K562 (cell line): Measurements from ENCODE around the gene TMEM106B.

Experiments
- MYC ChIP-seq, 2 experiments: fragments of 250-450 bp in 1 of 2; sonication (Bioruptor Pico) in 1 of 2; IDR thresholded peaks; 2 replicates each; pipeline versions ENCODE4 v1.5.1 to v1.6.1; 2012 to 2021; ENCODE audit warnings: low read depth in 2 of 2, borderline replicate concordance in 1 of 2, improper control_type of control experiment in 1 of 2, low read length in 1 of 2, mild to moderate bottlenecking in 1 of 2, moderate library complexity in 1 of 2
- POLR2A ChIP-seq: fragments of 450-650 bp; conservative IDR thresholded peaks from 2 replicates; pipeline ENCODE4 v1.6.1; 2016
- STAT5B ChIP-seq: fragments of 250-450 bp; sonication (Bioruptor Pico); IDR thresholded peaks from 2 replicates; pipeline ENCODE4 v1.8.0; 2021; ENCODE audit warnings: mild to moderate bottlenecking, inconsistent platforms
- TAF1 ChIP-seq: IDR thresholded peaks from 2 replicates; pipeline ENCODE4 v1.6.1; 2011; ENCODE audit warnings: mild to moderate bottlenecking, low read length, moderate library complexity; ENCODE audit not compliant: insufficient read depth, control insufficient read depth, severe bottlenecking; ENCODE audit errors: extremely low read depth
- TF ChIP-seq, protein P1 (sequence below): fragments of 450-650 bp; IDR thresholded peaks from 2 replicates; pipeline ENCODE4 v1.7.1; 2018; ENCODE audit warnings: mild to moderate bottlenecking, low read depth; ENCODE audit not compliant: partially characterized antibody

DNA sequence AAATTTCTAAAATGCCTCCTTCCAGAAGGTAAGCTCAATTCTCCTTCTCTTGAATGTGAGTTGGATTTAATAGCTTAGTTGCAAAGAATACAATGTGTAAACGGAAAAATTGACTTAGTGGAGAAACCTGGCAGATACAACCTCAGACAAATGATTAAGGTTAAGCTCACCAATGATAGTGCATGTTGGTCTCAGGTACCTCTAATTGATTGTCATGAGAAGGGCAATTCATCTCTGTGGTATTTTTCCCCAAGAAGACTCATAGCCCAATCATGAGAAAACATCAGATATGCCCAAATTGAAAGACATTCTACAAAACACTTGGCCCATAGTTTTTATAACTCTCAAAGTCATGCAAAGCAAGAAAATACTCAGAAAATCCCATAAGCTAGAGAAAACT, 36.2 kb upstream of the TMEM106B start:
- no peak for TF ChIP-seq STAT5B (CRISPR knock-in tag)
- no peak for TF ChIP-seq TAF1
- no peak for TF ChIP-seq MYC (IDR thresholded peaks at IDR 0.05; ENCODE audit: low read depth, low read length)
- no peak for TF ChIP-seq MYC (CRISPR knock-in tag; IDR thresholded peaks at IDR 0.05; ENCODE audit: borderline replicate concordance, low read depth)
- no peak for TF ChIP-seq POLR2A
- TF ChIP-seq, protein P1, sequence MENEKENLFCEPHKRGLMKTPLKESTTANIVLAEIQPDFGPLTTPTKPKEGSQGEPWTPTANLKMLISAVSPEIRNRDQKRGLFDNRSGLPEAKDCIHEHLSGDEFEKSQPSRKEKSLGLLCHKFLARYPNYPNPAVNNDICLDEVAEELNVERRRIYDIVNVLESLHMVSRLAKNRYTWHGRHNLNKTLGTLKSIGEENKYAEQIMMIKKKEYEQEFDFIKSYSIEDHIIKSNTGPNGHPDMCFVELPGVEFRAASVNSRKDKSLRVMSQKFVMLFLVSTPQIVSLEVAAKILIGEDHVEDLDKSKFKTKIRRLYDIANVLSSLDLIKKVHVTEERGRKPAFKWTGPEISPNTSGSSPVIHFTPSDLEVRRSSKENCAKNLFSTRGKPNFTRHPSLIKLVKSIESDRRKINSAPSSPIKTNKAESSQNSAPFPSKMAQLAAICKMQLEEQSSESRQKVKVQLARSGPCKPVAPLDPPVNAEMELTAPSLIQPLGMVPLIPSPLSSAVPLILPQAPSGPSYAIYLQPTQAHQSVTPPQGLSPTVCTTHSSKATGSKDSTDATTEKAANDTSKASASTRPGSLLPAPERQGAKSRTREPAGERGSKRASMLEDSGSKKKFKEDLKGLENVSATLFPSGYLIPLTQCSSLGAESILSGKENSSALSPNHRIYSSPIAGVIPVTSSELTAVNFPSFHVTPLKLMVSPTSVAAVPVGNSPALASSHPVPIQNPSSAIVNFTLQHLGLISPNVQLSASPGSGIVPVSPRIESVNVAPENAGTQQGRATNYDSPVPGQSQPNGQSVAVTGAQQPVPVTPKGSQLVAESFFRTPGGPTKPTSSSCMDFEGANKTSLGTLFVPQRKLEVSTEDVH = no peak
